Ecto neural progenitor cell (in vitro differentiated cells): ENCODE data around the gene TM9SF2.

ENCODE experiments used
- DNase-seq: peaks from one replicate; pipeline ENCODE4 v3.0.0-alpha.2; 2018; ENCODE audit warnings: low spot score

The TM9SF2 gene

GRCh38 chr13:99580500-99581268 lies 79.4 kb downstream of the TM9SF2 start:
- DNase-seq: no peak

GRCh38 chr13:99582511-99582910 lies 81.2 kb downstream of the TM9SF2 start:
- no peak for DNase-seq

GRCh38 chr13:99585609-99586008 lies 84.3 kb downstream of the TM9SF2 start:
- no peak for DNase-seq

- no peak for DNase-seq
Observed at GRCh38 chr13:99587021-99587420, 85.7 kb downstream of the TM9SF2 start.

- DNase-seq: no peak
Observed at GRCh38 chr13:99587893-99588606, 86.8 kb downstream of the TM9SF2 start.

- DNase-seq: no peak
Observed at GRCh38 chr13:99589575-99589974, 88.3 kb downstream of the TM9SF2 start.

- DNase-seq: no peak
Observed at GRCh38 chr13:99590519-99591011, 89.3 kb downstream of the TM9SF2 start.

- DNase-seq: no peak
Observed at GRCh38 chr13:99596180-99596579, 94.9 kb downstream of the TM9SF2 start.

- DNase-seq: peak; percentile 69
Observed at GRCh38 chr13:99600318-99600717, 99.0 kb downstream of the TM9SF2 start.

- DNase-seq: no peak
Observed at GRCh38 chr13:99601535-99601934, 100.3 kb downstream of the TM9SF2 start.

GRCh38 chr13:99604636-99605035 lies 103.4 kb downstream of the TM9SF2 start:
- DNase-seq: no peak

GRCh38 chr13:99605420-99606323 lies 104.4 kb downstream of the TM9SF2 start:
- DNase-seq: peak; percentile 69

GRCh38 chr13:99606324-99607066 lies 105.2 kb downstream of the TM9SF2 start, which contains the start of gene CLYBL:
CLYBL (plus strand) TSS chr13:99606690.
- peak; percentile 97 for DNase-seq

GRCh38 chr13:99608345-99608744 lies 107.1 kb downstream of the TM9SF2 start:
- DNase-seq: no peak

- no peak for DNase-seq
Observed at GRCh38 chr13:99610702-99611289, 109.5 kb downstream of the TM9SF2 start.
